Stimulated activated naive B cell treated with anti-CD40 and anti-IgM and Interleukin-4, amounts not matched to agents 10 μg/mL and 1 μg/mL and 100 μg/mL, for 72 hours (primary cell): ENCODE data around the gene FAM193A.
"Not testable (repeated sequence)": the region's sequence is repeated elsewhere in the genome, so short reads cannot be mapped to it uniquely, and the experiment has no call there.

ENCODE experiments used
- ATAC-seq, 2 donors: fragments of 150-1000 bp; cut with Tn5 transposase; replicated peaks; 2 replicates each; pipeline ENCODE4 v1.10.0; 2021; ENCODE audit warnings: moderate library complexity in 1 of 2
- DNase-seq: peaks from one replicate; pipeline ENCODE4 v3.0.0; 2021
- H3K27ac Mint-ChIP-seq: one replicate; pipeline ENCODE4 v1.8.0; 2022; ENCODE audit warnings: mild to moderate bottlenecking, mixed read lengths
- H3K27me3 Mint-ChIP-seq, 2 donors: one replicate each; pipeline ENCODE4 v1.8.0; 2022; ENCODE audit warnings: mixed read lengths in 2 of 2
- H3K36me3 Mint-ChIP-seq, 2 donors: one replicate each; pipeline ENCODE4 v1.8.0; 2022; ENCODE audit warnings: mixed read lengths in 2 of 2, mild to moderate bottlenecking in 1 of 2
- H3K4me1 Mint-ChIP-seq, 2 donors: one replicate each; pipeline ENCODE4 v1.8.0; 2022; ENCODE audit warnings: mixed read lengths in 2 of 2, mild to moderate bottlenecking in 1 of 2
- H3K4me3 Mint-ChIP-seq, 2 donors: one replicate each; pipeline ENCODE4 v1.8.0; 2022; ENCODE audit warnings: mild to moderate bottlenecking in 2 of 2, mixed read lengths in 2 of 2, moderate library complexity in 1 of 2
- H3K9me3 Mint-ChIP-seq, 2 donors: one replicate each; pipeline ENCODE4 v1.8.0; 2022; ENCODE audit warnings: mixed read lengths in 2 of 2, mild to moderate bottlenecking in 1 of 2

The FAM193A gene

DNA sequence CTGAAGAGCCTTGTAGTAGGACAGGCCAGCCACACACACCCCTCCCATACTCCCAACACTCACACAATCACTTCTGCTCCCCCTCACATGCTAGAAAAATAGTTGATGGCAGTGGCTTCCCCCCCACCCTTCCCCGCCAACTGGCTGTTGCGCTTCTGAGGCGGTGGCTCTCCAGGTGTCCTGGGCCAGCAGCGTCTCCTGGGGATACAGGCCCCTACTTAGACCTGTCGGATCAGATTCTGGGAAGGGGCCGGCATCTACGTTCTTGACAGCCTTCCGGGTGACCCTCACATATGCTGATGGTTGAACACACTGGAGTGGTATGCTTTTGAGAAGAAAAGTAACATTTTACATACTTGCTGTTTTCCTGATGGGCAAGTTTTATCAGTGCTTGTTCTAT is 179.8 kb downstream of the FAM193A start:
- Mint-ChIP-seq H3K27me3 (no peaks in the 10 kb centered on the region), H3K27ac (no peak overlapping the region)
- ATAC-seq = no peak

DNA sequence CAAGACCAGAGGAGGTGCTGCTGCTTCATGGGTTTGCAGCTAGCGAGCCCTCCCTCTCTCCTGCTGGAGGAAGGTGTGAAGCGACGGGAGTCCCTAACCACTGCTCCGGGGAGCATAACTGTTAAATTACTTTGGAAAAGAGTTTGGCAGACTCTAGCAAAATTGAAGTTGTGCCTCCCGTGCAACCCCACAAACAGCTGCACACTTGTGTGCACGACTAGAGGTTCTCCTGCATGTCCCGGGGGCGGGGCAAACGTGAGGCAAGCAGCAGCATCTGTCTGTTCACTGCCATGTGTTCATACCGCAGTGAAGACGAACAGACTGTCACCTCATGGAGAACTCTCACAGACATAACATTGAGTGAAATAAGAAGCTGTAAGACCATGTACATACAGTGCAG is 185.1 kb downstream of the FAM193A start:
- no peak overlapping the region for H3K27ac Mint-ChIP-seq
- no peak for DNase-seq
- no peak overlapping the region for H3K4me3 Mint-ChIP-seq
- H3K36me3 Mint-ChIP-seq = peaks cover 25 to 34% of the 10 kb centered on the region in 2 donors
- peaks cover 0 to 4% of the 10 kb centered on the region in 2 donors for H3K4me1 Mint-ChIP-seq
- ATAC-seq = no peak
- H3K27me3 Mint-ChIP-seq = no peaks in the 10 kb centered on the region
- H3K9me3 Mint-ChIP-seq = no peaks in the 10 kb centered on the region

More for the DNA sequence above, 179.8 kb downstream of the FAM193A start:
- DNase-seq = no peak
- peaks cover 37 to 45% of the 10 kb centered on the region in 2 donors for H3K36me3 Mint-ChIP-seq
- H3K9me3 Mint-ChIP-seq = no peaks in the 10 kb centered on the region
- peaks cover 17 to 31% of the 10 kb centered on the region in 2 donors for H3K4me1 Mint-ChIP-seq
- H3K4me3 Mint-ChIP-seq = no peak overlapping the region

DNA sequence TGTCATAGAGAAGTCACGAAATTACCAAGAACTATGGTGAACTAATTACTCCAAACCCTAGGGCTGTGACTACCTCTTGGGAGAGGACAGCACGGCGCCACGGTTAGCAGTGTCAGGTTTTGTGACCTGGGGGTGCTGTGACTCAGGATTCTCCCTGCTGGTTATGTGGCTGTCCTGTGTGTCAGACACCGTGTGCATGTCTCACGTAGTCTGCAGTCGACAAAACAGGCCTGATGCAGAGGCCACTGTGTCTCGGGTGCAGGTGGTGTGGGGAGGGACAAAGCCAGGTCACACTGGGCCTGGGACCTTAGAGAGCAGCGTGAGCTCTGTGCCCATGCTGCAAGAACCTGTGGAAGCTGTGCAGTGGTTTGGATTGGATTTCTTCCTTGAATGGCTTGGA is 185.6 kb downstream of the FAM193A start:
- ATAC-seq = no peak
- H3K9me3 Mint-ChIP-seq = no peaks in the 10 kb centered on the region
- no peak overlapping the region for H3K27ac Mint-ChIP-seq
- peaks cover 0 to 4% of the 10 kb centered on the region in 2 donors for H3K4me1 Mint-ChIP-seq
- DNase-seq = no peak
- H3K4me3 Mint-ChIP-seq = no peak overlapping the region
- H3K36me3 Mint-ChIP-seq = peaks cover 25 to 34% of the 10 kb centered on the region in 2 donors
- H3K27me3 Mint-ChIP-seq = no peaks in the 10 kb centered on the region

DNA sequence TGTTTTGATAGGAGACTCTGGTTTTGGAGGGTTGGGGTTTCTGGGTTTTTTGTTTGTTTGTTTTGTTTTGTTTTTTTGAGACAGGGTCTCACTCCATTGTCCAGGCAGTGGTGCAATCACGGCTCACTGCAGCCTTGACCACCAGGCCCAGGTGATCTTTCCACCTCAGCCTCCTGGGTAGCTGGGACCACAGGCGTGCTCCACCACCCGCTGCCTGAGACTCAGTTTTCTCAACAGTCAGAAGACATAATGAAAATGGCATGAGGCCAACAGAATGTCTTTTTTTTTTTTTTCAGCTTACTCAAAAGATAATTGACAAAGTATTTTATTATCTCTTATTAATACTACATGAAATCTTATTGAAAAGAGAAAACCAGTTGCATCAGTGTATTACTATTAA is 187.3 kb downstream of the FAM193A start:
- Mint-ChIP-seq H3K36me3 (peaks cover 21 to 28% of the 10 kb centered on the region in 2 donors), H3K4me3 (no peak overlapping the region), H3K27ac (no peak overlapping the region), H3K9me3 (no peaks in the 10 kb centered on the region), H3K27me3 (no peaks in the 10 kb centered on the region), H3K4me1 (peaks cover 0 to 4% of the 10 kb centered on the region in 2 donors)
- no peak for ATAC-seq
- DNase-seq = no peak

DNA sequence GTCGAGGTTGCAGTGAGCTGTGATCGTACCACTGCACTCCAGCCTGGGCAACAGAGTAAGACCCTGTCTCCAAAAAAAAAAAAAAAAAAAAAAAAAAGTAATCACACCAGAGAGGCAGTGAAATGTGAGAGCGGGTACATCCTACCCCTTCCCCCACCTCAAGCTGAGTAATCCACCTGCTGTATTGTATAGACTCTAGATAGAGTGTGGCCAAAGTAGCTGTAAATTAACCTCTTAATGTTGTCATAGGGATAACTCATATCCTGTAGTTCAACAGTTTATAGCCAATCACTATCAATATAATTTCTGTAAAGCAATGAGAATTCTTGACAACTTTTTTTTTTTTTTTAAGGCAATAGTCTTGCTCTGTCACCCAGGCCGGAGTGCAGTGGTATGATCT is 188.9 kb downstream of the FAM193A start:
- no peak overlapping the region for H3K4me3 Mint-ChIP-seq
- DNase-seq (no peak), ATAC-seq (no peak)
- H3K36me3 Mint-ChIP-seq = peaks cover 22 to 24% of the 10 kb centered on the region in 2 donors
- H3K9me3 Mint-ChIP-seq = no peaks in the 10 kb centered on the region
- H3K4me1 Mint-ChIP-seq = peaks cover 0 to 4% of the 10 kb centered on the region in 2 donors
- no peaks in the 10 kb centered on the region for H3K27me3 Mint-ChIP-seq
- no peak overlapping the region for H3K27ac Mint-ChIP-seq

DNA sequence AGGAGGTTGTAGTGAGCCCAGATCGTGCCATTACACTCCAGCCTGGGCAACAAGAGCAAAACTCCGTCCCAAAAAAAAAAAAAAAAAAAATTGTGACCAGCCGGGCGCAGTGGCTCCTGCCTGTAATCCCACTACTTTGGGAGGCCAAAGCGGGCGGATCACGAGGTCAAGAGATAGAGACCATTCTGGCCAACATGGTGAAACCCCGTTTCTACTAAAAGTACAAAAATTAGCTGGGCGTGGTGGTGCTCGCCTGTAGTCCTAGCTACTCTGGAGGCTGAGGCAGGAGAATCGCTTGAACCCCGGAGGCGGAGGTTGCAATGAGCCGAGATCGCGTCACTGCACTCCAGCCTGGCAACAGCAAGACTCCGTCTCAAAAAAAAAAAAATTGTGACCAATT is 190.4 kb downstream of the FAM193A start:
- ATAC-seq, DNase-seq, H3K4me1 Mint-ChIP-seq, H3K9me3 Mint-ChIP-seq, H3K4me3 Mint-ChIP-seq, H3K27ac Mint-ChIP-seq, H3K27me3 Mint-ChIP-seq: not testable (repeated sequence)
- peaks cover 23 to 26% of the 10 kb centered on the region in 2 donors for H3K36me3 Mint-ChIP-seq

DNA sequence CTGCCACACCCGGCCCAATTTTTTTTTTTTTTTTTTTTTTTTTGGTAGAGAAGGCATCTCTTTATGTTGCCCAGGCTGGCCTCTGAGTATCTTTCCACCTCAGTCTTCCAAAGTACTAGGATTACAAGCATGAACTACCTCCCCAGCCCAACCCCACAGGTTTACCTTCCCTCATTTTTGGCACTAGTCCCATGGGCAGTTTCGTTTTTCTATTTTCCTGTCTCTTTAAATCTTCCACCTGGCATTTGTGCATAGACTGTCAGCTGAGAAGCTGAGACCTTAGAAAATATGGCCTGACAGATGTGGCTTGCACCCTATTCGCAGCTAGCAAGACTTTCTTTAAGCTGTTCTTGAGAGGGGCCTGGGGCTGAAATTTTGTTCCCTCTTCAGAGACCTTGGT is 191.8 kb downstream of the FAM193A start:
- H3K4me3 Mint-ChIP-seq = no peak overlapping the region
- no peaks in the 10 kb centered on the region for H3K9me3 Mint-ChIP-seq
- ATAC-seq (no peak), DNase-seq (no peak)
- no peaks in the 10 kb centered on the region for H3K27me3 Mint-ChIP-seq
- peaks cover 22 to 33% of the 10 kb centered on the region in 2 donors for H3K36me3 Mint-ChIP-seq
- peaks cover 5 to 6% of the 10 kb centered on the region in 2 donors for H3K4me1 Mint-ChIP-seq
- no peak overlapping the region for H3K27ac Mint-ChIP-seq

DNA sequence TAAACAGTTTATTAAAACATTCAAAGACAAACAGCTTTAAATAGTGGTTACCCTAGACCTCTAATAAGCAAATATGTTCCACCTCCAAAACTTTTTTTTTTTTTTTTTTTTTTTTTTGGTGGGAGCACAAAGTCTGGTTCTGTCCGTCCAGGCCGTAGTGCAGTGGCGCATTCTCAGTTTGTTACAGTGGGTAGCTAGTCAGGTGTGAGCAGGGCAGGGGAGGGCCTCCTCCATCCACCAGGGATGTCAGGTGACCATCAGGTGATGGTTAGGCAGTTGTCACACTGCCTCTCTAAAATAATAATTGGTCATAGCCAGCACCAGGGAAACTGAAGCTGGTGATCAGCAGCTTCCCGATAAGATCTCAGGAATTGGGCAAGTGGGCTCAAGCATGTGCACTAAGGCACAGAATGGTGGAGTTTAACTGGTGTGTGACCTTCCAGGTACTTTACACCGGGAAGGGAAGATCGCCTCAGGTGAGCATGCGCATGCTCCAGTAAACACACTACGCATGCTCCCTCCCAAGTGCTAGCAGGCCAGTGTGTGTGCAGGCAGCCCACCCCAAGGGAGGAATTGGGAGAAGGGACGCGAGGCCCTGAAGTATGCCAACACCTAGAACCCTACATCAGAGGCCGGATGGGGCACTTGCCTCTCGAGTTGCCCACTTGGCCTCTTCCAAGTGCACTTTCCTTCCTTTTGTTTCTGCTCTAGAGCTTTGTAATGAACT is 192.5 kb downstream of the FAM193A start:
- H3K27ac Mint-ChIP-seq = peak overlapping the region; percentile 16
- H3K36me3 Mint-ChIP-seq = peaks cover 27 to 36% of the 10 kb centered on the region in 2 donors
- H3K9me3 Mint-ChIP-seq = no peaks in the 10 kb centered on the region
- ATAC-seq = no peak
- H3K4me3 Mint-ChIP-seq = no peak overlapping the region
- peaks cover 10 to 14% of the 10 kb centered on the region in 2 donors for H3K4me1 Mint-ChIP-seq
- no peaks in the 10 kb centered on the region for H3K27me3 Mint-ChIP-seq
- no peak for DNase-seq

DNA sequence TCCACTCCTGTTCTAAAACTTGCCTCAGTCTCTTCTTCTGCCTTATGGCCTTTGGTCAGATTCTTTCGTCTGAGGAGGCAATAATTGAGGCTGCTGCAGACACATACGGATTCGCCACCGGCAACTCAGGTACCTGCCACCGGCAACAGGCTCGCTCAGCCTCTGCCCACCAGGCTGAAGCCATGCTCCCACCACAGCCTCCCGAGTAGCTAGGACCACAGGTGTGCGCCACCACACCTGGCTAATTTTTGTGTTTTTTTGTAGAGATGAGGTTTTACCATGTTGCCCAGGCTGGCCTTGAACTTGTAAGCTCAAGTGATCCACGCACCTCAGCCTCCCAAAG is 193.1 kb downstream of the FAM193A start:
- no peak for DNase-seq
- peaks cover 13 to 19% of the 10 kb centered on the region in 2 donors for H3K4me1 Mint-ChIP-seq
- no peak overlapping the region for H3K27ac Mint-ChIP-seq
- ATAC-seq = no peak
- H3K9me3 Mint-ChIP-seq = peaks cover 0 to 3% of the 10 kb centered on the region in 2 donors
- no peaks in the 10 kb centered on the region for H3K27me3 Mint-ChIP-seq
- no peak overlapping the region for H3K4me3 Mint-ChIP-seq
- H3K36me3 Mint-ChIP-seq = peaks cover 31 to 36% of the 10 kb centered on the region in 2 donors

DNA sequence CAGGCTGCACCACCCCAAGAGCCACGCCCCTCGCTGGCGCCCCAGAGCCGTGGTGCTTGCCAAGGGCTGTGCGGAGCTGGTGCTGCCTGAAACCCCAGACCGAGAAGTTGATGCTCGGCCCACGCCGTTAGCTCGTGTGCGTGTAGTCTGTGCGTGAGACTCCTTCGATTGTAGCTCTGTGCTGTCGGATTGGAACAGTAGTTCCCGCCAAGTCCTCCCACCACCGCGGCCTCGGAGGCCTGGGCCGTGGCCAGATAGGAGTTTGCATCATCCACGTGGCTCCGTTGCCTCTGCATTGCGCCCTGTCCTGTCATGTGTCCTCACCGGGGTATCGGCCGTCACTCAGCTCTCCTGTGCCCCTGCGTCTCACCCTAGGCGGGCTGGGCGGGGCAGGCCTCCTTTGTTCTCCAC is 195.5 kb downstream of the FAM193A start:
- no peak overlapping the region for H3K4me3 Mint-ChIP-seq
- ATAC-seq (no peak), DNase-seq (no peak)
- H3K27me3 Mint-ChIP-seq = no peaks in the 10 kb centered on the region
- H3K36me3 Mint-ChIP-seq = peaks cover 45 to 51% of the 10 kb centered on the region in 2 donors
- peaks cover 15 to 31% of the 10 kb centered on the region in 2 donors for H3K4me1 Mint-ChIP-seq
- no peak overlapping the region for H3K27ac Mint-ChIP-seq
- peaks cover 4 to 11% of the 10 kb centered on the region in 2 donors for H3K9me3 Mint-ChIP-seq

DNA sequence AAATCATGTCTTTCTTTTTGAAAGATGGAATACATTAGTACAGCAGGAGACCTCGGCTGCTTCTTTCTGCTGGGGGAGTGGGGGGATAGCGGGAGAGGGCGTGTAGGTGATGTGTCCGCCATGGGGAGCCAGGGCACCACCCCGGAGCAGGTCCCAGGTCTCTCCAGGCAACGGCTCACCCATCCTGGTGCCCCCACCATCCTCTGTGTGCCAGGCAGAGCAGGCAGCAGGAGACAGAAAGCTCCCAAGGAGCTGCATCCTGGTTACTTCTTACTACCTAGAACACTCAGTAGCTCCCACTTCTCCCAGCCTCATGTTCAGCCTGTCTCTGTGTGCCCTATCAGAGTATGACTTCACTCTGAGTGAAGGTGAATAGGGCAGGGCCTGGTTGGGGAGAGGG is 196.1 kb downstream of the FAM193A start:
- H3K27me3 Mint-ChIP-seq = no peaks in the 10 kb centered on the region
- H3K27ac Mint-ChIP-seq = peak overlapping the region; percentile 89
- H3K4me3 Mint-ChIP-seq = no peak overlapping the region
- peaks cover 45 to 51% of the 10 kb centered on the region in 2 donors for H3K36me3 Mint-ChIP-seq
- ATAC-seq (no peak), DNase-seq (no peak)
- H3K4me1 Mint-ChIP-seq = peaks cover 15 to 31% of the 10 kb centered on the region in 2 donors
- peaks cover 4 to 11% of the 10 kb centered on the region in 2 donors for H3K9me3 Mint-ChIP-seq

DNA sequence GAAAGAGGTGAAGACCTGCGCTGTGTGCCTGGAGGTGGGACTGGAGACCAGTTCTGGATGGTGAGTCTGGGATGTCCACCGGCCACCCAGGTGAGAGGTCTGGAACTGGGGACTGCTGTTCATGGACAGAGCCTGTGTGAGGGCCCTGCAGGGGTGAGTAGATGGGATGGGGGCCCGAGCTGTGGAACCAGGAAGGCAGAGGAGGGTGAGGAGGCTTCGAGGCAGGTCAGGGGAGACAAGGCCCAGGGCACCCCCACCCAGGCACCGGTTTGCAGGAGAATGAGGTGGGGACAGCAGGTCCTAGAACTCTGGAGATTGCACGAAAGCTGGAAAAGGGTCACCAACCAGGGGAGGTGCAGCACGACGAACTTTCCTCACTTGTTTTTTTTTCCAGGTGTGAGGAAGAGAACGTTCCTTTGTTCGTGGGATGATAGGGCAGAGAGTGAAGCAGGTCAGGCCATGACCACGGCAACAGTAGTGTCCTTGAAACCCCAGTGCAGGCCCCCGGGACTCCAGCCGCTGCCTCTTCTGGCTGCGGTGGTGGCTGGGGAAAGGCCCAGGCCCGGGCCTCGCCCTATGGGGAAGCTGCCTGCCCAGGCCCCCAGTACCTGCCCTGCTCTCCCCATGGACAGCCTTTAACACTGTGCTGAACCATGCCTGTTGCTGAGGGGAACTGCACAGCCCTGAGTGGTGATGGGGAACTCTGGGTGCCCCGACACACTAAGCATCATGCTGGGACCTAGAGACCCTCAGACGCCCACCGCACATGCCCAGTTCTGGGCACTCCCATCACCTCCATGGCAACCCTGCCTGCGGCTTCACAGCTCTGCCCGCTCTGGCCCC is 196.8 kb downstream of the FAM193A start:
- Mint-ChIP-seq H3K27me3 (no peaks in the 10 kb centered on the region), H3K4me3 (no peak overlapping the region), H3K9me3 (peaks cover 4 to 11% of the 10 kb centered on the region in 2 donors), H3K27ac (peak overlapping the region; percentile 89), H3K36me3 (peaks cover 46 to 53% of the 10 kb centered on the region in 2 donors), H3K4me1 (peaks cover 15 to 32% of the 10 kb centered on the region in 2 donors)
- ATAC-seq (peak in 1 of 2 donors; percentile 15), DNase-seq (no peak)

DNA sequence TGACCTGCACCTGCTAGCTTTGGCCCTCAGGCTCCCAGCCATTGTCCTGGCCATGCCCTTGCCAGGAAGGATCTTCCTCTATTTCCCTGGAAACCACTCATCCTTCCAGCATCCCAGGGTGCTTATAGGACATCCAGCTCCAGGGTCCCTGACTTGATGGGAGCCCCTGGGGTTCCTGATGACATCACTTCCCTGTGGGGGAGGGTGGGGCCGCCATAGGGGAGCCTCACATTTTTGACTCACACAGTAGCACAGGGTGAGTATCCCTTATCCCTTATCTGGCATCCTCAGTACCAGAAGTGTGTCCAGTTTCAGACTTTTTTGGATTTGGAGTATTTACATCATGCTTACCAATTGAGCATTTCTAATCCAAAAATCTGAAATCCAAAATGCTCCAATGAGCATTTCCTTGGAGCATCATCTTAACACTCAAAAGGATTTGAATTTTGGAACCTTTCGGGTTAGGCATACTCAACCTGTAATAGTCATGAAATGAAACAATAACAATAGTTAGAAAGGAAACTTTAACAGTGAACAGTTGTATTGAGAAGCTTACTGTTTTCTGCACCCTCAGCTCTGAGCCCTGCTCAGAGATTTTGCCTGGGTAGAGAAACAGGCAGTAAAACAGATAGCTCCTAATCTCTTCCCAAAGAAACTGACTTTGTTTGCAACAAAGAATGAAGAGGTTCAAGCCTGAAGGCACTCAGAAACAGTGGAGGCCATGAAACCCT is 197.6 kb downstream of the FAM193A start:
- ATAC-seq (peak in 1 of 2 donors; percentile 20), DNase-seq (no peak)
- H3K36me3 Mint-ChIP-seq = peaks cover 50 to 59% of the 10 kb centered on the region in 2 donors
- peak overlapping the region in 1 of 2 donors; percentile 21 for H3K4me3 Mint-ChIP-seq
- H3K27me3 Mint-ChIP-seq = no peaks in the 10 kb centered on the region
- peaks cover 15 to 36% of the 10 kb centered on the region in 2 donors for H3K4me1 Mint-ChIP-seq
- H3K9me3 Mint-ChIP-seq = peaks cover 7 to 11% of the 10 kb centered on the region in 2 donors
- H3K27ac Mint-ChIP-seq = peak overlapping the region; percentile 80

DNA sequence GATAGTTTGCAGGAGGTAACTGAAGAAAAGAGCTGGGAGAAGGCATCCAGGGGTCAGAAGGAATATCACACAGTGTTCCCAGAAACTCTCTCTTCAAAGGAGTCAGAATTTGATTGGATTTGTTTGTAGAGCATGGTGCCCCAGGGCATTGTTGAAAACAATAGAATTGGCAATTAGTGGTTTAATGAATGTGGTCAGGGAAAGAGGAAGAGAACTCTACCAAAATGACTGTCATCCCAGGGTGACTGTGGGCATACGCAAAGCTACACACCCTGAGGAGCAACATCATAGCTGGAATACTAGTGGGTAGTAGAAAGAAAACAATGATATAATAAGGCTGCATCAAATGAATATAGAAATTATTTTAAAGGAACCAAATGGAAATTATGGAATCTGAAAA is 198.2 kb downstream of the FAM193A start:
- H3K9me3 Mint-ChIP-seq = peaks cover 7 to 11% of the 10 kb centered on the region in 2 donors
- no peak for DNase-seq
- peaks cover 15 to 36% of the 10 kb centered on the region in 2 donors for H3K4me1 Mint-ChIP-seq
- H3K27ac Mint-ChIP-seq = peak overlapping the region; percentile 80
- ATAC-seq = peak; percentile 90 to 97
- H3K36me3 Mint-ChIP-seq = peaks cover 47 to 60% of the 10 kb centered on the region in 2 donors
- peak overlapping the region in 1 of 2 donors; percentile 21 for H3K4me3 Mint-ChIP-seq
- no peaks in the 10 kb centered on the region for H3K27me3 Mint-ChIP-seq
